PC-9 (cell line): Measurements from ENCODE around the gene RBMS1. TPM values are rescaled to one million over a fixed set of nuclear protein-coding genes. Genes with fewer than 3 reads are reported as not detected.

ENCODE experiments used
- BruUV-seq: library from RNA; stranded (reverse); fragments of 400-500 nt; replicated peaks from 2 replicates; lab custom pipeline; 2021; lab: Mats Ljungman, UMichigan
- CTCF ChIA-PET: fragments of 300-600 bp; sonication (Branson Sonifier 250); formaldehyde crosslinking; loops from one replicate; lab custom pipeline; 2022; ENCODE audit warnings: antibody characterized with exemption; lab: Charles Lee
- POLR2A ChIA-PET: fragments of 300-600 bp; sonication (Branson Sonifier 250); formaldehyde crosslinking; loops from one replicate; lab custom pipeline; 2022; ENCODE audit warnings: antibody characterized with exemption; ENCODE audit not compliant: unreplicated experiment; lab: Charles Lee
- DNase-seq, 2 experiments: peaks; one replicate each; pipeline versions ENCODE4 v3.0.0 to v3.0.0-alpha.2; 2015 to 2022; ENCODE audit warnings: mixed read lengths in 1 of 2
- H2AFZ ChIP-seq: fragments of 200-600 bp; sonication (generic); 2 replicates; pipeline ENCODE4 v1.8.1; 2017; ENCODE audit warnings: antibody characterized with exemption
- H3F3A ChIP-seq: fragments of 200-600 bp; sonication (generic); 2 replicates; pipeline ENCODE4 v1.8.1; 2017; ENCODE audit warnings: antibody characterized with exemption, mild to moderate bottlenecking, low read depth; ENCODE audit not compliant: insufficient read depth
- H3K27ac ChIP-seq: fragments of 200-600 bp; sonication (generic); 2 replicates; pipeline ENCODE4 v1.6.1; 2016; ENCODE audit warnings: mixed run types
- H3K27me3 ChIP-seq: fragments of 200-600 bp; sonication (generic); 2 replicates; pipeline ENCODE4 v1.6.1; 2016; ENCODE audit warnings: low read depth, mixed run types; ENCODE audit not compliant: insufficient read depth
- H3K36me3 ChIP-seq: fragments of 200-600 bp; sonication (generic); 2 replicates; pipeline ENCODE4 v1.6.1; 2016; ENCODE audit warnings: low read depth, mixed run types
- H3K4me1 ChIP-seq: fragments of 200-600 bp; sonication (generic); replicated peaks from 2 replicates; pipeline ENCODE4 v1.6.1; 2016; ENCODE audit warnings: mixed run types; ENCODE audit not compliant: insufficient read depth
- H3K4me2 ChIP-seq: fragments of 200-600 bp; sonication (generic); 2 replicates; pipeline ENCODE4 v1.6.1; 2017; ENCODE audit warnings: mixed run types
- H3K4me3 ChIP-seq: fragments of 200-600 bp; sonication (generic); 2 replicates; pipeline ENCODE4 v1.6.1; 2016; ENCODE audit warnings: mixed run types
- H3K79me2 ChIP-seq: fragments of 200-600 bp; sonication (generic); 2 replicates; pipeline ENCODE4 v1.6.1; 2017; ENCODE audit warnings: low read depth, mixed run types
- H3K9me2 ChIP-seq: fragments of 200-600 bp; sonication (generic); 2 replicates; pipeline ENCODE4 v1.8.1; 2017; ENCODE audit warnings: mild to moderate bottlenecking; ENCODE audit not compliant: insufficient read depth
- H3K9me3 ChIP-seq: fragments of 200-600 bp; sonication (generic); 2 replicates; pipeline ENCODE4 v1.8.1; 2016; ENCODE audit warnings: low read depth; ENCODE audit not compliant: insufficient read depth
- H4K20me1 ChIP-seq: fragments of 200-600 bp; sonication (generic); 2 replicates; pipeline ENCODE4 v1.8.1; 2017; ENCODE audit not compliant: insufficient read depth
- EZH2 ChIP-seq: fragments of 200-600 bp; sonication (generic); IDR thresholded peaks from 2 replicates; pipeline ENCODE4 v1.8.0; 2017; ENCODE audit warnings: antibody characterized with exemption, low read depth
- intact Hi-C: fragments of 100-400 bp; cut with micrococcal nuclease; formaldehyde crosslinking; loops from one replicate; pipeline ENCODE4 v1.10.0; 2022; ENCODE audit not compliant: unreplicated experiment
- total RNA-seq: library from RNA; stranded (reverse); gene quantifications from 2 replicates; pipeline ENCODE4 v1.2.3, GENCODE V29; 2021
- TF ChIP-seq, protein P1 (sequence below): fragments of 200-600 bp; sonication (generic); conservative IDR thresholded peaks from 2 replicates; pipeline ENCODE4 v1.6.1; 2017; ENCODE audit warnings: mixed run types, antibody characterized with exemption, mild to moderate bottlenecking, moderate library complexity

The RBMS1 gene
- total RNA-seq, 1 experiment from 2014 or later, result 65.1 TPM

- no peaks in the 10 kb centered on the region for H3K79me2 ChIP-seq
- H4K20me1 ChIP-seq, result no peaks in the 10 kb centered on the region
- no peaks in the 10 kb centered on the region for H3K27me3 ChIP-seq
- CTCF ChIA-PET, result no interaction called here
- POLR2A ChIA-PET, result no interaction called here
- H3K4me1 ChIP-seq, result no peaks in the 10 kb centered on the region
- H3K36me3 ChIP-seq, result no peaks in the 10 kb centered on the region
- no peak overlapping the region for H2AFZ ChIP-seq
- no peak overlapping the region for H3K4me2 ChIP-seq
- no peak overlapping the region for H3K27ac ChIP-seq
- H3K9me2 ChIP-seq, result no peaks in the 10 kb centered on the region
- TF ChIP-seq, protein P1, sequence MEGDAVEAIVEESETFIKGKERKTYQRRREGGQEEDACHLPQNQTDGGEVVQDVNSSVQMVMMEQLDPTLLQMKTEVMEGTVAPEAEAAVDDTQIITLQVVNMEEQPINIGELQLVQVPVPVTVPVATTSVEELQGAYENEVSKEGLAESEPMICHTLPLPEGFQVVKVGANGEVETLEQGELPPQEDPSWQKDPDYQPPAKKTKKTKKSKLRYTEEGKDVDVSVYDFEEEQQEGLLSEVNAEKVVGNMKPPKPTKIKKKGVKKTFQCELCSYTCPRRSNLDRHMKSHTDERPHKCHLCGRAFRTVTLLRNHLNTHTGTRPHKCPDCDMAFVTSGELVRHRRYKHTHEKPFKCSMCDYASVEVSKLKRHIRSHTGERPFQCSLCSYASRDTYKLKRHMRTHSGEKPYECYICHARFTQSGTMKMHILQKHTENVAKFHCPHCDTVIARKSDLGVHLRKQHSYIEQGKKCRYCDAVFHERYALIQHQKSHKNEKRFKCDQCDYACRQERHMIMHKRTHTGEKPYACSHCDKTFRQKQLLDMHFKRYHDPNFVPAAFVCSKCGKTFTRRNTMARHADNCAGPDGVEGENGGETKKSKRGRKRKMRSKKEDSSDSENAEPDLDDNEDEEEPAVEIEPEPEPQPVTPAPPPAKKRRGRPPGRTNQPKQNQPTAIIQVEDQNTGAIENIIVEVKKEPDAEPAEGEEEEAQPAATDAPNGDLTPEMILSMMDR, result no peak
- TF ChIP-seq EZH2, result no peak
- no peak for DNase-seq
- H3K9me3 ChIP-seq, result no peaks in the 10 kb centered on the region
- no TSS peak for BruUV-seq
- H3K4me3 ChIP-seq, result no peak overlapping the region
- intact Hi-C loops, result no loop called here
- no peaks in the 10 kb centered on the region for H3F3A ChIP-seq
Observed at GRCh38 chr2:160522951-160523710, 29.5 kb upstream of the RBMS1 start.

DNA sequence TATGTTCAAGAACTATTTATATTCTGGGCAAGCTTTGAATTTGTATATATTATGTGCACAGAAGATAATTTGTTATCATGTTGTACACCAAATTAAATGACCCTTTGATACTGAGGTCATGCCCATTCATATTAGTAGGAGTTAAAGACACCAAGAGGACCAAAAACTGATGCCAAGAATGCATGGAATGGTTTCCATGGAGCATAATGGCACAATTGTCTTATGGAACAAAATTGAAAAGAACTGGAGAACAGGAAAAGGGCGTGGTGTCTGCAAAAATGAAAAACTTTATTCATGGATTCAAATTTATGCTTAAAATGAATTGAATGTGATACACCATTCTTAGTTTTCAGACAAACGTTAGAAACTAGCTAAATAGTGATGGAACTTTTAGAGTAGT lies 24.1 kb upstream of the RBMS1 start:
- no peaks in the 10 kb centered on the region for H3K27me3 ChIP-seq
- H3K4me2 ChIP-seq, result no peak overlapping the region
- H3K36me3 ChIP-seq, result no peaks in the 10 kb centered on the region
- no TSS peak for BruUV-seq
- intact Hi-C loops, result no loop called here
- H2AFZ ChIP-seq, result no peak overlapping the region
- no peak overlapping the region for H3K27ac ChIP-seq
- no peak for TF ChIP-seq EZH2
- TF ChIP-seq, protein P1, result no peak
- H3F3A ChIP-seq, result no peaks in the 10 kb centered on the region
- no peaks in the 10 kb centered on the region for H4K20me1 ChIP-seq
- no peak for DNase-seq
- ChIA-PET CTCF (no interaction called here), POLR2A (no interaction called here)
- H3K4me3 ChIP-seq, result no peak overlapping the region
- no peaks in the 10 kb centered on the region for H3K9me2 ChIP-seq
- no peaks in the 10 kb centered on the region for H3K79me2 ChIP-seq
- no peaks in the 10 kb centered on the region for H3K4me1 ChIP-seq
- H3K9me3 ChIP-seq, result no peaks in the 10 kb centered on the region

DNA sequence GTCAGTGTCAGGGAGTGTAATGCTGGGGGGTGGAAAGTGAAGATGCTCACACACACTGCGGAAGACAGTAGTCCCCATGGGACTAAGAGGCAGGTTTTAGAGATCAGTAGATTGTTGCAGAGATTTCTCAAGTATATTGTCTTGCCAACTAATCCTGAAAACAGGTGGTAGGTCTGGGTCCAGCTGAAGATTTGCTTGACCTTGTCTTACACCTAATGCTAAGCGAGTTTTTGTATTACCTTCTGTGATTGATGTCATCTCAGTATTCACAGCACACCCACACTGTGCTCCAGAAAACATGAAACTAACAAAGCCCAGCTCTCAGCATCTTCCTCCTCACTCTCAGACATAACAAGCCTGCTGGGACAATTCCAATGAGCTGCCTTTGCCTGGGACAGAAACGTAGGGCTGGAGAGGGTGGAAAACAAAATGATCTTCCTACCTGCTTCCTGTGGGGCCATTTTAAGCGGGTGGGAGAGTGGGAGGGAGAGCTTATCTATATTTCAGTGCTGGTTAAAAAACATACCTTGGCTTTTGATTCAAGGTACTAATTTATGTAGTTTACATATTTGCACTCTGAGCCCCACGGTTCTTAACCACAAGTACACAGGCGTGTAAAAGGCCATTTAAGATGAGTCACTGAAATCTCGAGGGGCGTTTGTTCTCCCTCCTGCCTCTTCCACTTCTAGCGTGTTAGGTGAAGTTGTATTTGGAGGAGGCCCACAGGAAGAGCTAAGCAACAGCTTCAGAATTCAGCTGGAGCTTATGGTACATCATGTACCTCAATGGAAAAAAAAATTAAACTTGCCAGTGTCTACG lies 23.1 kb upstream of the RBMS1 start:
- H3K9me3 ChIP-seq, result no peaks in the 10 kb centered on the region
- H3K27me3 ChIP-seq, result no peaks in the 10 kb centered on the region
- H3F3A ChIP-seq, result no peaks in the 10 kb centered on the region
- H3K4me1 ChIP-seq, result no peaks in the 10 kb centered on the region
- no peak overlapping the region for H3K27ac ChIP-seq
- ChIA-PET CTCF (no interaction called here), POLR2A (no interaction called here)
- TF ChIP-seq, protein P1, result no peak
- TF ChIP-seq EZH2, result no peak
- H3K4me2 ChIP-seq, result no peak overlapping the region
- no peak for DNase-seq
- no peaks in the 10 kb centered on the region for H4K20me1 ChIP-seq
- no peaks in the 10 kb centered on the region for H3K36me3 ChIP-seq
- H3K79me2 ChIP-seq, result no peaks in the 10 kb centered on the region
- H3K9me2 ChIP-seq, result no peaks in the 10 kb centered on the region
- intact Hi-C loops, result no loop called here
- no TSS peak for BruUV-seq
- no peak overlapping the region for H3K4me3 ChIP-seq
- no peak overlapping the region for H2AFZ ChIP-seq
